ENCODE results near the gene AGAP1.

DNA sequence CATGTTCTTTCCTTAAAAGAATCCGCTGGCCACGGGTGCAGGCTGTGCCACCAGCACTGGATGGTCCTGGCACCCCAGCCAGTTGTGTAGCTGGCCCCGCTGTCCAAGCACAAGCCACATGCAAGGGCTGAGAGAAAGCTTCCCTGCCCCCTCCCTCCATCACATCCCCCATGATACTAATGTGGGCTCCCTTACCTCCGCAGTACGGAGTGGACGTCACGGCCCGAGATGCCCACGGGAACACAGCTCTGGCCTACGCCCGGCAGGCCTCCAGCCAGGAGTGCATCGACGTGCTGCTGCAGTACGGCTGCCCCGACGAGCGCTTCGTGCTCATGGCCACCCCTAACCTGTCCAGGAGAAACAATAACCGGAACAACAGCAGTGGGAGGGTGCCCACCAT, 629.9 kb downstream of the AGAP1 start:
- TF ChIP-seq POLR2A (IDR thresholded peaks at IDR 0.05): no peak
- TF ChIP-seq, protein P1, sequence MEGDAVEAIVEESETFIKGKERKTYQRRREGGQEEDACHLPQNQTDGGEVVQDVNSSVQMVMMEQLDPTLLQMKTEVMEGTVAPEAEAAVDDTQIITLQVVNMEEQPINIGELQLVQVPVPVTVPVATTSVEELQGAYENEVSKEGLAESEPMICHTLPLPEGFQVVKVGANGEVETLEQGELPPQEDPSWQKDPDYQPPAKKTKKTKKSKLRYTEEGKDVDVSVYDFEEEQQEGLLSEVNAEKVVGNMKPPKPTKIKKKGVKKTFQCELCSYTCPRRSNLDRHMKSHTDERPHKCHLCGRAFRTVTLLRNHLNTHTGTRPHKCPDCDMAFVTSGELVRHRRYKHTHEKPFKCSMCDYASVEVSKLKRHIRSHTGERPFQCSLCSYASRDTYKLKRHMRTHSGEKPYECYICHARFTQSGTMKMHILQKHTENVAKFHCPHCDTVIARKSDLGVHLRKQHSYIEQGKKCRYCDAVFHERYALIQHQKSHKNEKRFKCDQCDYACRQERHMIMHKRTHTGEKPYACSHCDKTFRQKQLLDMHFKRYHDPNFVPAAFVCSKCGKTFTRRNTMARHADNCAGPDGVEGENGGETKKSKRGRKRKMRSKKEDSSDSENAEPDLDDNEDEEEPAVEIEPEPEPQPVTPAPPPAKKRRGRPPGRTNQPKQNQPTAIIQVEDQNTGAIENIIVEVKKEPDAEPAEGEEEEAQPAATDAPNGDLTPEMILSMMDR (IDR thresholded peaks at IDR 0.05): no peak

All from vagina (tissue), 2 donors.